Transverse colon (tissue), 4 donors: ENCODE measurements around the gene COQ2.

Experiments used
- CTCF ChIP-seq, 5 experiments: fragments of 200-600 bp in 3 of 5; fragments of 450-650 bp in 2 of 5; sonication (generic) in 3 of 5; IDR thresholded peaks; 1 replicate in 2 of 5; 2 replicates in 3 of 5; pipeline ENCODE4 v1.5.1; 2016 to 2017; ENCODE audit warnings: antibody characterized with exemption in 5 of 5, inconsistent platforms in 3 of 5, mild to moderate bottlenecking in 2 of 5, moderate library complexity in 1 of 5
- EP300 ChIP-seq: sonication (generic); formaldehyde crosslinking; IDR thresholded peaks from one replicate; pipeline ENCODE4 v1.6.1; 2017; ENCODE audit warnings: antibody characterized with exemption, low read depth
- POLR2A ChIP-seq: fragments of 450-650 bp; IDR thresholded peaks from one replicate; pipeline ENCODE4 v1.6.1; 2016; ENCODE audit warnings: antibody characterized with exemption, mild to moderate bottlenecking, moderate library complexity
- POLR2AphosphoS5 ChIP-seq, 3 donors: sonication (generic); formaldehyde crosslinking; IDR thresholded peaks; one replicate each; pipeline ENCODE4 v1.6.1; 2016; ENCODE audit warnings: antibody characterized with exemption in 3 of 3

DNA sequence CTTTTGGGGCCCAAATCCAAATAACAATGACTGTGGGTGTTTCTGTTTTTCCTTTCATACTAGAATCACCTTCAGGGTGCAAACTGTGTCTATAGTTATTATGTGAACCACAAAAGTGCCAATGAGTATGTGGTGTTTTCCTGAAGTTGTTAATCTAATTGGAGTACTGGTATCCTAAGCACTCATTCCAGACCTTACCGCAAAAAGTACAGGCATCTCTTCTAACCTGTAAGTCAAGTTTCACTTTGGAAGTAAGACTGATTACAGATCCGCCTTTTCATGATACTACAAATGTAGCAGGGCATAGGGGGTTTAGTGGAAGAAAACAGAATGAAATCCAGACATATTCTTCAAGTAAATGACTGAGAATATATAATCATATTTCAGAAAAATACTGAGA, 16.1 kb downstream of the COQ2 start:
- TF ChIP-seq CTCF (IDR thresholded peaks at IDR 0.05) = no peak
- no peak for TF ChIP-seq EP300
- TF ChIP-seq POLR2A = no peak
- TF ChIP-seq POLR2AphosphoS5 (IDR thresholded peaks at IDR 0.05) = no peak
